Globus pallidus (tissue), 1 donor: ENCODE results near the gene STMN1.
"Not testable (repeated sequence)": the region's sequence is repeated elsewhere in the genome, so short reads cannot be mapped to it uniquely, and the experiment has no call there.

ENCODE experiments used
- DNase-seq: peaks from one replicate; pipeline ENCODE4 v3.0.0-alpha.2; 2015; ENCODE audit warnings: low spot score

Gene STMN1

DNA sequence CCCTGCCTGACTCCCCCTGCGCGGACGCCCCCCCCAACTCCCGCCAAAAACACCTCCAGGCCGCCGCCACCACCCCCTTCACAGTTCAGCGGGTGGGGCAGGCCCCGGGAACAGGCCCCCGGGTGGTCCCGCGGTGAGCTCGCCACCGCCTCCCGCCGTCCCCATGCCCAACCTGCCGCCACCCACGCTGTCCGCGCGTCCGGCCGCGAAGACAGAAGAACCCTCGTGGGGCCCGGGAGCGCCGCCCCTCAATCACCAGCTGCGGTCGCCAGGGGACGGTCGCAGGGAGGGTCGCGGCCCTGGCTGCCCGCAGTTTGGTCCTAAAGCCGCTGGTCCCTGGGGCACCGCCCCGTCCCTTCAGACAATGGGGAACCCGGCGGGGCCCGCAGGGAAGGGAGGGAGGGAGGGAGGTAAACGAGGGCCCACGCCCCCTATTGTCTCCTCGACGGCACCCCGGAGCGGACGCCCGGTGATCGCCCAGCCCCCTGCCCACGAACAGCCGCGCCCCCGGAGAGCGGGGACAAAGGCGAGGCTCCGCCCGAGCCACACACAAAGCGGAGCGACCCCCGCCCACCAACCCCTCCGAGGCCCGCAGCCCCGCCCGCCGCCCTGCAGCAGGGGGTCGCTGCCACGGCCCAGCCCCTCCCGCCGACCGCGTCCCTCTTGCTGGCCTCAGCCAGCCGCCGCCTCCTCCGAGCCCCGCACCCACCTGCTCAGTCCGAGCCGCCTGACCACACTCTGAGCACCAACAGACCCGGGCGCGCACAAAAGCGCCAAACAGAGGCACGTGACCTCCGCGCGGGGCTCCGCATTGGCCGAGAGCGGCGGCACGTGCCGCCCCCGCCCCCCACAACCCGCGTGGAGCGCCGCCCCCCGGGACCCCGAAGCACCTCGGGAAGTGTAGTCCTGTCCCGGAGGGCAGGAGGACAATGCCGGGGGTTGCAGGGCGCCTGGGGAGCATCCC lies at the start of gene STMN1:
TSS of gene STMN1 (minus strand) at position 740 of the 964 bp plus-strand sequence. CDS start 1,743 bp downstream, outside the sequence.
- DNase-seq: peak; percentile 91

DNA sequence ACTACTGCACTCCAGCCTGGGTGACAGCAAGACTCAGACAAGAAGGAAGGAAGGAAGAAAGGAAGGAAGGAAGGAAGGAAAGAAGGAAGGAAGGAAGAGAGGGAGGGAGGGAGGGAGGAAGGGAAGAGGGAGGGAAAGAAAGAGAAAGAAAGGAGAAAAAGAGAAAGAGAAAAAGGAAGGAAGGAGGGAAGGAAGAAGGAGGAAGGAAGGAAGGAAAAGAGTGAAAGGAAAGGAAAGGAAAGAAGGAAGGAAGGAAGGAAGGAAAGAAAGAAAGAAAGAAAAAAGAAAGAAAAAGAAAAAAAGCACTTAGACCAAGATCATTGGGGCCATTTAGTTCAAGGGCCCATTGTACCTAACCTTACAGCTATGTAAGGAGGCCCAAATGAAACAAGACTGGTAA lies 49.3 kb upstream of the STMN1 start:
- no peak for DNase-seq

DNA sequence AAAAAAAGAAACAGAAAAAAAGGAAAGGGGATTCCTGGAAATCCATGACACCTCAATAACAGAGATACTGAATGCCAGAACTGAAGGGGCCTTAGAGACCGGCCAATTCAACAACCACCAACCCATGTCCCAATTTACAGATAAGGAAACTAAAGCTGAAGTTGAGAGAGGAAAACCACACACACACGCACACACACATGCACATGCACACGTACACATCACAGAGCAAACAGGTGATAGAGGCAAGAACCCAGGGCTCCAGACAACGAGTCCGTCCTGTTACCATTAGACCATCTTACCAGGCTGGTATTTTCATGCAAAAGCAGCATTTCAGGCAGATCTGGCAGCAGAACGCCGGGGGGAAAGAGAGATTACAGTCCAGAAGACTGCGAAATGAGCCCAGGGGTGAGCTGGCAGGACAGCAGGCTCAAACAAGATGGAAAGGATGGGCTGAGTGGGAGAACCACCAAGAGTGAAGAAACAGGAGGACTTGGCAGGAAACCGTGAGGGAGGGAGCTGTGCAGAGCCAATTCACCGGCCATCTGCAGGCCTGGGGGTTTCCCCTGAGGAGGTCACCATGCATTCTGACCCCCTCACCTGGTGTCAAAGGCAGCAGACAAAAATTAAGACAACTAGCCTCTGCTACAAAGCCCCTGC lies 48.2 kb upstream of the STMN1 start:
- no peak for DNase-seq

DNA sequence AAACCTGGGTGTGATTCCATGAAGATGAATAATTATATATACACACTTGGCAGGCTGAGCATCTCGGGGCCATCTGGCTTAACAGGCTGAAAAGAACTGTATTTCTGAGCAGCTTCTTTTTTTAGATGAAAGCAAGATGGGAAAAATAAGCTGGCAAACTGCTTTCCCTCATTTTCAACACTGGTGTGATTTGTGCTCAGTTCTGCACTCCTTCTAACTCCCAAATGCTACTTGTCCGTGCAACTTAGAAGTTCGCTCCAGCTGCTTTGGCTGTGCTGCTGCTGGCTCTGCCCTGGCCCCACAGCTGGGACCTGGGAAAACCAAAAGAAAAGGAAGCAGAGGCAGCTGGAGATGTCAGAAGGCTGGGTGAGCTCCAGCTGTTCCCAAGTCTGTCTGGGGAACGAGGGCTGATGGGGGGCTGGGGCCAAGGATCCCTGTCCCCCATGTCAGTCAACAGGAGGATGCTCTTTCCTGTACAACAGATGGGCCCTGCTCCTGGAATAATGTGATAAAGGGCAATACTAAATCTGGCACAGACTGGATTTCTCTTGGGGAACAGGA lies 46.7 kb upstream of the STMN1 start:
- DNase-seq: no peak

DNA sequence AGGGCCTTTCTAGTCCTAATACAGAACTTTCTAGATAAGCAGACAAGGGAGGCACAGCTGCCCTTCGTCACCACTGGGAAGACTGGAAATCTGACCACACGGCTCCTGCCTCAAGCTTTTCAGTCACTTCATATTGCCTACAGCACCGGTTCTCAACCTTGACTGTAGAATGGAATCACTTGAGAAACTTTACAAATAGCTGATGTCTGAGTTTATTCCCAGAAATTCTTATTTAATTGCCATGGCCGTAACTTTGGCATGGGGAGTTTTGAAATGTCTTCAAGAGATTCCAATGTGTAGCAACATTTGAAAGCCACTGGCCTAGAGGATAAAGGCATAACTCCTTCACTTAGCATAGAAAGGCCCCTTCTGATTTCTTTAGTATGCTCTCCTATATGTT lies 42.4 kb upstream of the STMN1 start:
- DNase-seq: no peak

DNA sequence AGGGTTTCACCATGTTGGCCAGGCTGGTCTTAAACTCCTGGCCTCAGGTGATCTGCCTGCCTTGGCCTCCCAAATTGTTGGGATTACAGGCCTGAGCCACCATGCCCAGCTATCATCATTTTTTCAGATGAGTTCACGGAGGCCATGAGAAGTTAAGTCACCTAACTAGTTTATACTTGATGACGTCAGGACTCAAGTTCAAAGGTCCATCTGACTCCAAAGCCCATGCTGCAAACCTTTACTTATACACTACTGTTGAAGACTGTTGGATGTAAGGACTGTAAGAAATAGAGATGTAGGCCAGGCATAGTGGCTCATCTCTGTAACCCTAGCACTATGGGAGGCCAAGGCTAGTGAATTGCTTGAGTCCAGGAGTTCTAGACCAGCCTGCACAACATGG lies 40.8 kb upstream of the STMN1 start:
- DNase-seq: no peak

DNA sequence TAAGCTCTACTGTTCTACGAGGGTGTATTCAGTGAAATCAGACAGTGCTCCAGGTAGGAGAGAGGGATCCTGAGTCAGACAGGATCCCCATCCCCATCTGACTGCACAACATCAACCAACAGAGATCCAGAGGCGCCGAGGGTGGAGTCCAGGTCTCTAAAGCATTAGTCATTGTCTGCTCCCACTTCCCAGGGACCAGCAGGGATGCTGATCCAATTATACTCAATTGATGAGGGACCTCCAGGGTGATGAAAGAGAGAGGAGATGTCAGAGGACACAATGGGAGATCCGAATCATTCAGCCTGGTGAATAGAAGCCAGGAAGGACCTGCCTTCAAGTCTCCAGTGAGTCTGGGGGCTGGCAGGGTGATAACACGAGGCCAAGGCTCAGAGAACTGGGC lies 39.5 kb upstream of the STMN1 start:
- no peak for DNase-seq

DNA sequence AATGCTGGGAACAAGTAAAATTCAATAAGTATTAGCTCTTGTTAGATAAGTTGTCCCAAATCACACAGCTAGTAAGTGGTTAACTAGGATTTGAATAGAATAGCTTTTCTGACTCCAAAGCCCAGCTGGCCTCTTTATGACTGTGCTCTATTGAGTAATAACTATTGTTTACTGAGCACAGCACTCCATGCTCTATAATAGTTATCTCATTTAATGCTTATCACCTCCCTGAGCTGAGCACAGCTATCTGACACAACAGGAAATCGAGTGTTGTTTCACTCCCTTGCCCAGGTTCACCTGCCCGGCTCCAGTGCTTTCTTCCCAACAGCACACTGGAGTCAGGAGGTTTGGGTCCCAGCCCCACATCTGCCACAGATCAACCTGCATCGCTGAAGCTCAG lies 38.8 kb upstream of the STMN1 start:
- no peak for DNase-seq

DNA sequence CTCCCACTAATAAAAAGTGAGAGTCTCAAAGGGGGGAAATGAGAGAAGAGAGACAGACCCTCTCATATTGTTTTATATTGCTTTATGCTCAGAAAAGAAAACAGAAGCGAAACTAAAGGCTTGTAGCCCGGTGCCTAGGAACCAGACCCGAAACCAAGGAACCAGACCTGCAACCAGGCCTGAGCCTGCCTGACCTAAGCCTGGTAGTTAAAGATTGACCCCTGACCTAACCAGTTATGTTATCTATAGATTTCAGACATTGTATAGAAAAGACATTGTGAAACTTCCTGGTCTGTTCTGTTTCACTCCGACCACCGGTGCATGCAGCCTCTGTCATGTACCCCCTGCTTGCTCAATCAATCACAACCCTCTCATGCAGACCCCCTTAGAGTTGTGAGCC lies 37.3 kb upstream of the STMN1 start:
- DNase-seq: not testable (repeated sequence)

DNA sequence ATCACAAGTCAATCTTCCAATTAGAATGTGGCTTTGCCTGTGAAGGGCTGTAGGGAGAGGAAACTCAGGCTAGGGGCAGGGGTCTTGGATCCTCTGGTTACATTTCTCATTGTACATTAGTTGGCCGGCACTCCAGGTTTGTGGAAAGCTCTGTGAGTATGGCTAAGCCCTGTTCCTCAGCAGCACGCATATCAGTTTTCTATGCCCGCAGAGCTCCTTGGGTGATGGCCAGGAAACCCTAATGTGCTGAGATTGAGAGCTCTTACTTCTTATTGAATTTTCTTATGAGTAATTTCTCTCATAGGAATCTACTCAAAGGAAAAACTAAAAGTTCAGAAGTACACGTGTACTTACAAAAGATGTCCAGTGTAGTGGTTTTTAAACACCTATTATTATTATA lies 30.7 kb upstream of the STMN1 start:
- no peak for DNase-seq

DNA sequence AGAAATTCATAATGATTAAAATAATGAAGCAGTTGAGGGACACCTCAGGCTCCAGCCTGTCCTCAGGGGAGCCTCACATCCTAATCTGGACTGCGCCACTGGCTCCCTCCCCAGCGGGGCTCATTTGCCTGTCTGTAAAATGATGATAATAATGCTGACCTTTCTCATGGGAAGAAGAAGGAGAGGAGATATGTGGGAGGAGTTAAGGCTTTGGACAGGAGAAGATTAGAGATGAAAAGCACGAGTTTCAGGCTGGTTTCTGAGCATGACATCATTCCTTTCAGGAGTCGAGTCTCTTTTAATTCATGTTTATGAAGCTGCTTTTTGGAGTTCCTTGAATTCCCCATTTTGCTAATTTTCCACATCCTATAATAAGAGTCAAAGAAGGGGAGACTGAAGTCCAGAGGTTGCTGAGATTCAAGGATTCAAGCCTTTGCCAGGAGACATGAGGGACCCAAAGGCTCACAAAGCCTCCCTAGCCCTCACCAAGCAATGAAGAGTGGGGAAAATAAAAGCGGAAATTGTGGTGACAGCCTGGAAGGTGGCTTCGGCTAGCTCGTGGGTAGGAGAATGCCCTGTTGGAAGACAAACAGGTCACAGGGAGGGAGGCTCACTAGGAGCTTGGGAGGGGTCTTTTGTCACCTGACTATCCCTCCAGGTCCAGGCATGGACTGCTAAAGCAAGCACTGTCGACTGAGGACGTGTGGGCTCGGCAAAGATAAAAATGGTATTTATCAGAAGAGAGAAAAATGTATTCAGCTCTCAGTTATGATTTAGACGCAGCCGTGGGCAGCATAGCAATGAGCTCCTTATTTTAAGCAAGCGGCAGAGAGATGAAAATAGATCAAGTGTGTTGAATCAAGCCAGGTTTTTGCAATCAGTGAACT lies 27.5 kb upstream of the STMN1 start:
- no peak for DNase-seq

DNA sequence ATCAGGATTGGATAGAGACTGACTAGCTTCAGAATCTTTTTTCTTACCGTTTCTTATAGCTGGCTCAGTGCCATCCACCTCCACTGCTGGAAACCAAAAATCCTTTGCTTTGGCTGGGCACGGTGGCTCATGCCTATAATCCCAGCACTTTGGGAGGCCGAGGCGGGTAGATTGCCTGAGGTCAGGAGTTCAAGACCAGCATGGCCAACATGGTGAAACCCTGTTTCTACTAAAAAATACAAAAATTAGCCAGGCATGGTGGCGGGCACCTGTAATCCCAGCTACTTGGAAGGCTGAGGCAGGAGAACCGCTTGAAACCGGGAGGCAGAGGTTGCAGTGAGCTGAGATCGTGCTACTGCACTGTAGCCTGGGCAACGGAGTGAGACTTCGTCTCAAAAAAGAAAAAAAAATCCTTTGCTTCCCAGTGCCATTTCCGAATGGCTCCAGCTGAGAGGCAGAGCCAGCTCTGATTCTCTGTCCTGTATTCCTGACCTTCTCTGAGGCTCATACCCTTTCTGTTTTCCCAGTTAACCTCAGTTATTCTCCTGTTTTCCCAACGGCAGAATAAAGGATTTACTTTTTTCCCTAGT lies 26.7 kb upstream of the STMN1 start:
- DNase-seq: not testable (repeated sequence)

DNA sequence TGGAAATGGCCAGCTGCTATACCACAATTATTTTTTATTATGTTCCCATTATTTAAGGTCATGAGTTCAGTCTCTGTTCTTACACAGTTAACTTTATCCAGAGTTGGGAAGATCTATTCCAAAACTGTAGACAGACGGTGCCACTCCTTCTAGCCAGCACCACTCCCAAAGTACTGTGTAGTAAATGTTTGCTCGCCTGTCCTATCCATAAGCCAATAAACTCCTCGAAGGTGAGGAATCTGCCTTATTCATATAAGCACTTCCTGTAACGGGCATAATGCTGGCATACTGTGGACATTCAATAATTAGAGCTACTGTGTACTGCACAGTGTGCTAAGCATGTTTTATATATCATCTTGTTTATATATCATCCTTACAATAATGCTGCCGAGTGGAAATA lies 26.1 kb upstream of the STMN1 start:
- DNase-seq: no peak

DNA sequence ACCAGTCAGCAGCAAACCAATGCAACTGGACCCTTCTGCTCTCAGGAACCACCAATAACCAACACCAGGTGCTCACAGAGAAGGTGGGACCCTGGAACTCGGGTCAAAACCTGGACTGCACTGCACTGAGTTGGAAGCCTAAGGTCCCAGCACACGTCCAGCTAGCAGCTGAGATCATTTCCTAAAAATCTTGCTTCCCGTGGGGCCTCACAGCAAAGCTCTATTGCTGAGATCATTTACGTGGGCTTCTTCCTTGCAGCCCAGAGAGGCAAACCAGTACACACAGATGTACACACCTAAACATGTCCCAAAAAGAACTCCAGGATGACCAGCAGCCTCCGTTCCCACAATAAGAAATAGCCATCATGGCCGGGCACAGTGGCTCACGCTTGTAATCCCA lies 22.8 kb upstream of the STMN1 start:
- no peak for DNase-seq

DNA sequence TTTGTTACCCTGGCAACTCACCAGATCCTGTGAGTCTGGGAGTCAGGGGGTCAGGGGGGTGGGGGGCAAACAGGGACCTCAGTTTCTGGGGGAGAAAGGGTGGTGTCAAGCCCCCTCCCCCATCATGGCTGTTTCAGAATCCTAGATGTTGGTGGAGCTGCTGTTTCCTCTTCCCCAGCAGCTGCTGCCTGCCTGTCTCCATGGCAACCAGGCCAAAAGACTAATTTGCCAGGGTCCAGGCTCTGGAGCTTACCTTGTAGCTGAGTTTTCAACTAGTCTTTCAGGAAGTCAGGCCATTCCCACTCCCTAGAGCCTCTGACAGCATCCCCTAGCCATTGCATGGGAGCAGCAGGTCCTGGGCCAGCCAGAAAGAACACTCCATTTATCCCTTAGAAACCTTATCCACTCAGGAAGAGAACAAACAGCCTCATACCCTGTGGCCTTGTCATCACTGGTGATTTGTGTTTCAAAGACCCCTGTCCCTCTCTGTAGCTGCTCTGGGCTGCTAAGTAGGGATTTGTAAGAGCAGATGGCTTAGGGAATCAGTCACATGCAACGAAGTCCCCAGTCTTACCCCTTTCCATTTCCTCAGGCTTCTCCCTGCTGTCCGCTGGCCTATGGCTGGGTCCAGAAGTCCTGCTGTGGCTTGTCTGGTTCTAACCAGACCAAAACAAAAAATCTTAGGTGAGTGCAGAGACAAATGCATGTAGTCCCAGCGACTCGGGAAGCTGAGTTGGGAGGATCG lies 21.5 kb upstream of the STMN1 start:
- no peak for DNase-seq

DNA sequence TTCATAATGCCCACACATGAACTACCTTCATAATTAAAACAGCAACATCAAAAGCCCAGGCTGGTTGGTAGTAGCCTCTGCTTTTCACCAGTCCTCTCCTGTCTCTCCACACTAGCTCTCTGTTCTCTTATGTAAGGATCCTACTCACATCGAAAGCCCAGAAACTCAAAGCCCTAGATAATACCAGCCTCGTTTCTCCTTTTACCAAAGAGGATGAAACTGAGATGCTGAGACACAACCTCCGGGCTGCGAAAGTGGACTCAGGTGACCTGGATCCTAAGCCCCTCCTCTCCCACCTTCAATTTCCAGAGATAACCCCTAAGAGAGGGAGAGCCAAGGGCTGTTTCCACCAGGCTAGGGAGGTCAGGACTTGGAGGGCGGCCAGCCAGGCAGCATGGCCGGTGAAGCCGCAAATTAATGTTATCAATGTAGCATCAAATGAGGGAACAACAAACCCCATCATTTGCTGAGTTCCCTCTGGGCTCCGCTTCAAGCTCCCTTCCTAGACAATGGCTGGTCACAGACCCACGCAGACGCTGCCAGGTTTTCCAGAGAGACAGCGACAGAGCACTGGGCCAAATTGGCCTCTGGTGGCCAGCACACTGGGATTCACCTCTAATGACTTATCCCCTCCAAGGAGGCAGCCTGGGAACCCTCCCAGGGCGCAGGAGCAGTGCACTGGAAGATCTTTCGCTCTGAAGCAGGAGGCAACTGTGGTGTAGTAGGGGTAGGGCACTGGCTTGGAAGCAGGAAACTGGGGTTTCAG lies 20.7 kb upstream of the STMN1 start:
- DNase-seq: peak; percentile 77

DNA sequence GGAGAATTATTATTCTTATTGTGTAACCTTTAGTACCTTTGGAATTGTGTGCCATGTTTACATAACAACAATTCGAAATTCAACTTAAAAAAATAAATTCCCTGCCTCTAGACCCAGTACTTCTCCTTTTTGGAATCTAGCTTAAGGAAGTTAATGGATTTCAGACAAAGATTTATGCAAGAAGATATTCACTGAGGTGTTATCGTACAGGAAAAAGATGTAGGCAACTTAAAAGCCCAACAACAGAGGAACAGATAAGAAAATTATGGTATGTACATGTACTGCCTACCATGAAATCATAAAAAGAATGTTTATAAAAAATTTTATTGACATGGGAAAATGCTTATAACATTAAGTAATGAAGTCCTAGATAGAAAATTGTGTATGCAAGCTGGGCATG lies 18.2 kb upstream of the STMN1 start:
- no peak for DNase-seq

DNA sequence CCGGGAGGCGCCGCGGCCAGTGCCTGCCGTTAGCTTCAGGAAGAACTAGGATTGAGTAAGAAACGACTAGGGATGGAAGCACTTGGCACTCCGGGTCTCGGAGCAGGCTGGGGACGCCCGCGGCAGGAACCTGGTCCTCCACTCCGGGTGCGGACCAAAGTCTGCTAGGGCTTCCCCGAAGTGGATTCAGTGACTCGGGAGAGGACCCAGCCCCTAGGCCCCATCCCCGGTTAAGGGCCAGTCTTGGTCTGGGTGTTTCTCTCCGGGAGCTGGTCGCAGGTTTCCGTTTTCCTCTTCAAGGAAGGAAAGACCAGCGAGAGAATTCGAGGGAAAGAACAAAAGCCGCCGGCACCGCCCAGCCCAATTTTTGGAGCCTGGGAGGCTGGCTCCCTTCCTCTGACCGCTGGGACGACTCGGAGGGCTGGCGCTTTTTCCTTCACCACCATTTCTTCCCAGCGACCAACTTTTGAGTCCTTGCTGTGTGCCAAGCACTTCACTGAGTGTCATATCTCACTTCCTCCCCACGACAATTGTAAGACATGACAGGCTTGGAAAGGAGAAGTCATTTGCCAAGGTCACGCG lies 16.8 kb upstream of the STMN1 start:
- DNase-seq: peak; percentile 40

DNA sequence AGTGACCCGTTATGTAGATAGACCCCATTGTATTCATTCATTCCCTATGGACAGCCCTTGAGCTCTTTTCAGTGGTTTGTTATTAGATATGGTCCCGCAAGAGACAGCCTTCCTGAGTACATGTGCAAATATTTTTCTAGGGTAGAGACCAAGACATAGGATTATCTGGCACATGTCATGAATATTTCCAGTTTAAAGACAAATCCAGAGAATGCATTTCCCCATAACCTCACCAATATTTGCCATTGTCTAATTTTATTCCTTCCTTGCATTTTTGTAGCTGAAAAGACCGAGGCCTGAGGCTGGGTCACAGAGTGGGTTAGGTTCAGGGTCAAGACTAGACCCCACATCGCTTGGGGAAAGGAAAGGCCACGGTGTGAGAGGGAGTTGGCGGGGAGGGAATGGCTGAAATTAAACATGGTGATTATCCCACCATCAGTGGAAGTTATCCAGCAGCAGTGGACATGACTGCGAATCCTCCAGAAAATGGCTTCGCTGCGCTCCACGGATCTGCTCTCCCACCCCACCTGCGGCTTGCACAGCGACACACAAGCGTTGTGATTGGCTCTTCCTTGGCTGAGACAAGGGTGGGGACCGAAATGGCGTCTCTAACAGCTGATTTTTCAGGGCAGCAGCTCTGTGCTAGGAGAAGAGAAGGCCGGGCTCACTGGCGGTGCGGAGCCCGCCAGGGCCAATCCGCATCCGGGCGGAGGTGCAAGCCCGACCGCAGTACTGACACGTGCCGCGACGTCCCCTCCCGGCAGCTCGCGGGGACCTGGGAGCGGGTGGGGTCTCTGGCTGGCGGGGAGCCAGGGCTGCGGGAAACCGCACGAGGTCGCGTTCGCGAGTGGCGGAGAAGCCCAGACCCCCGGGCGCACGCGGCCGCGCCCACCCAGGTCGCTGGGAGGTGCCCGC lies 16.1 kb upstream of the STMN1 start:
- DNase-seq: peak; percentile 37
